Measurements from ENCODE around the gene PIGO. TPM values are rescaled to one million over a fixed set of nuclear protein-coding genes. Genes with fewer than 3 reads are reported as not detected.

PIGO gene
- total and polyA plus RNA-seq, 5 donors from 2014 or later, result 18.3 to 31.5 (median 22.4) TPM

GRCh38 chr9:35048511-35048910 lies 47.9 kb downstream of the PIGO start:
- Histone ChIP-seq H3K27ac (ENCODE audit: insufficient read depth, low read length, poor library complexity, severe bottlenecking) (no peak overlapping the region), H3K4me3 (ENCODE audit: low read depth, low read length) (no peak overlapping the region), H3K4me1 (ENCODE audit: control insufficient read depth, insufficient read depth, low read length, poor library complexity, severe bottlenecking) (no peaks in the 10 kb centered on the region), H3K27me3 (ENCODE audit: control insufficient read depth, insufficient read depth, low read length) (no peaks in the 10 kb centered on the region), H3K36me3 (ENCODE audit: control insufficient read depth, insufficient read depth, low read length) (peaks cover 16% of the 10 kb centered on the region), H3K9me3 (ENCODE audit: control insufficient read depth in 2 of 2, low read length in 2 of 2) (no peaks in the 10 kb centered on the region)
- ATAC-seq (ENCODE audit: low read depth in 2 of 2), result no peak
- Mint-ChIP-seq H3K4me1 (peaks cover 2 to 10% (median 8%) of the 10 kb centered on the region in 4 donors), H3K27ac (peak overlapping the region in 1 of 3 donors; percentile 78), H3K36me3 (peaks cover 26% of the 10 kb centered on the region), H3K27me3 (no peaks in the 10 kb centered on the region), H3K9me3 (no peaks in the 10 kb centered on the region), H3K4me3 (no peak overlapping the region)
- no peak for DNase-seq

GRCh38 chr9:35044071-35044470 lies 52.3 kb downstream of the PIGO start:
- Mint-ChIP-seq H3K27me3 (no peaks in the 10 kb centered on the region), H3K9me3 (peaks cover 0 to 2% (median 0%) of the 10 kb centered on the region in 7 donors)

GRCh38 chr9:35042891-35043545 lies 53.4 kb downstream of the PIGO start:
- DNase-seq, result no peak
- peaks cover 25% of the 10 kb centered on the region for H3K36me3 Mint-ChIP-seq
- H3K27me3 ChIP-seq (ENCODE audit: control insufficient read depth, insufficient read depth, low read length), result no peaks in the 10 kb centered on the region
- H3K27me3 Mint-ChIP-seq, result no peaks in the 10 kb centered on the region
- no peaks in the 10 kb centered on the region for H3K9me3 ChIP-seq (ENCODE audit: control insufficient read depth in 2 of 2, low read length in 2 of 2)
- H3K4me1 Mint-ChIP-seq, result peaks cover 0 to 5% (median 4%) of the 10 kb centered on the region in 4 donors
- H3K27ac Mint-ChIP-seq, result peak overlapping the region in 1 of 3 donors; percentile 91
- peaks cover 0 to 2% (median 0%) of the 10 kb centered on the region in 7 donors for H3K9me3 Mint-ChIP-seq
- H3K4me3 ChIP-seq (ENCODE audit: low read depth, low read length), result no peak overlapping the region
- H3K4me1 ChIP-seq (ENCODE audit: control insufficient read depth, insufficient read depth, low read length, poor library complexity, severe bottlenecking), result no peaks in the 10 kb centered on the region
- no peak overlapping the region for H3K27ac ChIP-seq (ENCODE audit: insufficient read depth, low read length, poor library complexity, severe bottlenecking)
- H3K36me3 ChIP-seq (ENCODE audit: control insufficient read depth, insufficient read depth, low read length), result peaks cover 14% of the 10 kb centered on the region
- ATAC-seq (ENCODE audit: low read depth in 2 of 2), result no peak
- H3K4me3 Mint-ChIP-seq, result peak overlapping the region in 1 of 4 donors; percentile 61

More at GRCh38 chr9:35044071-35044470, 52.3 kb downstream of the PIGO start:
- ATAC-seq (ENCODE audit: low read depth in 2 of 2) (no peak), DNase-seq (no peak)
- H3K9me3 ChIP-seq (ENCODE audit: control insufficient read depth in 2 of 2, low read length in 2 of 2), result no peaks in the 10 kb centered on the region
- peaks cover 0 to 5% (median 2%) of the 10 kb centered on the region in 4 donors for H3K4me1 Mint-ChIP-seq
- peaks cover 16% of the 10 kb centered on the region for H3K36me3 ChIP-seq (ENCODE audit: control insufficient read depth, insufficient read depth, low read length)
- H3K4me1 ChIP-seq (ENCODE audit: control insufficient read depth, insufficient read depth, low read length, poor library complexity, severe bottlenecking), result no peaks in the 10 kb centered on the region
- H3K4me3 ChIP-seq (ENCODE audit: low read depth, low read length), result no peak overlapping the region
- H3K27ac ChIP-seq (ENCODE audit: insufficient read depth, low read length, poor library complexity, severe bottlenecking), result no peak overlapping the region
- H3K4me3 Mint-ChIP-seq, result no peak overlapping the region
- peaks cover 35% of the 10 kb centered on the region for H3K36me3 Mint-ChIP-seq
- no peak overlapping the region for H3K27ac Mint-ChIP-seq
- no peaks in the 10 kb centered on the region for H3K27me3 ChIP-seq (ENCODE audit: control insufficient read depth, insufficient read depth, low read length)

GRCh38 chr9:35042081-35042604 lies 54.2 kb downstream of the PIGO start:
- no peak overlapping the region for H3K4me3 ChIP-seq (ENCODE audit: low read depth, low read length)
- H3K4me1 ChIP-seq (ENCODE audit: control insufficient read depth, insufficient read depth, low read length, poor library complexity, severe bottlenecking), result no peaks in the 10 kb centered on the region
- H3K9me3 ChIP-seq (ENCODE audit: control insufficient read depth in 2 of 2, low read length in 2 of 2), result no peaks in the 10 kb centered on the region
- H3K27me3 Mint-ChIP-seq, result no peaks in the 10 kb centered on the region
- H3K9me3 Mint-ChIP-seq, result peaks cover 0 to 2% (median 0%) of the 10 kb centered on the region in 7 donors
- no peak overlapping the region for H3K27ac Mint-ChIP-seq
- ATAC-seq (ENCODE audit: low read depth in 2 of 2), result no peak
- no peak for DNase-seq
- H3K4me3 Mint-ChIP-seq, result no peak overlapping the region
- no peaks in the 10 kb centered on the region for H3K27me3 ChIP-seq (ENCODE audit: control insufficient read depth, insufficient read depth, low read length)
- peaks cover 25% of the 10 kb centered on the region for H3K36me3 Mint-ChIP-seq
- peaks cover 14% of the 10 kb centered on the region for H3K36me3 ChIP-seq (ENCODE audit: control insufficient read depth, insufficient read depth, low read length)
- no peak overlapping the region for H3K27ac ChIP-seq (ENCODE audit: insufficient read depth, low read length, poor library complexity, severe bottlenecking)
- H3K4me1 Mint-ChIP-seq, result peaks cover 0 to 5% (median 4%) of the 10 kb centered on the region in 4 donors

Other genes starting within 250 kb of the PIGO start
- gene PHF24, start 138.3 kb downstream of the PIGO start, total RNA-seq, result not detected
- not detected for gene PHF24, start 138.3 kb downstream of the PIGO start, polyA plus RNA-seq
- gene DNAJB5, start 106.8 kb downstream of the PIGO start, total RNA-seq, result 2.1 TPM
- 1 to 10 TPM in 3 of 4 donors, under 1 TPM in 1; 0.42 to 2.7 (median 1.9) TPM for gene DNAJB5, start 106.8 kb downstream of the PIGO start, polyA plus RNA-seq
- 259 TPM for gene VCP, start 24.0 kb downstream of the PIGO start, total RNA-seq
- 100 to 1,000 TPM; 205 to 260 (median 237) TPM for gene VCP, start 24.0 kb downstream of the PIGO start, polyA plus RNA-seq
- 23.7 TPM for gene FANCG, start 16.6 kb downstream of the PIGO start, total RNA-seq
- 10 to 100 TPM in 2 of 4 donors, 1 to 10 TPM in 2; 8.6 to 12.8 (median 9.6) TPM for gene FANCG, start 16.6 kb downstream of the PIGO start, polyA plus RNA-seq
- 35.7 TPM for gene STOML2, start 6.5 kb upstream of the PIGO start, total RNA-seq
- gene STOML2, start 6.5 kb upstream of the PIGO start, polyA plus RNA-seq, result 100 to 1,000 TPM in 1 of 4 donors, 10 to 100 TPM in 3; 87.6 to 107 (median 93.7) TPM
- gene ATOSB, start 19.3 kb upstream of the PIGO start, total RNA-seq, result 7.2 TPM
- 1 to 10 TPM; 2.1 to 5.1 (median 3.5) TPM for gene ATOSB, start 19.3 kb upstream of the PIGO start, polyA plus RNA-seq
- 0.96 TPM for gene UNC13B, start 65.4 kb upstream of the PIGO start, total RNA-seq
- under 1 TPM in 2 of 4 donors, not detected in 2; 0.14 to 0.20 TPM for gene UNC13B, start 65.4 kb upstream of the PIGO start, polyA plus RNA-seq

Data from CD4-positive, CD25-positive, alpha-beta regulatory T cell (primary cell).